Esophagus (tissue), 2 donors: Measurements from ENCODE around the gene XRCC1. TPM values are rescaled to one million over a fixed set of nuclear protein-coding genes. Genes with fewer than 3 reads are reported as not detected.
"Not testable (repeated sequence)": the region's sequence is repeated elsewhere in the genome, so short reads cannot be mapped to it uniquely, and the experiment has no call there.

ENCODE experiments used
- H3K27ac ChIP-seq, 2 donors: one replicate each; pipeline ENCODE4 v1.5.1; 2013; ENCODE audit warnings: low read depth in 2 of 2, mild to moderate bottlenecking in 2 of 2, inconsistent platforms in 1 of 2, low read length in 1 of 2, moderate library complexity in 1 of 2
- H3K27me3 ChIP-seq, 2 donors: one replicate each; pipeline ENCODE4 v1.6.1; 2013; ENCODE audit warnings: low read length in 2 of 2, control low read depth in 1 of 2, mild to moderate bottlenecking in 1 of 2; ENCODE audit not compliant: insufficient read depth in 2 of 2, control insufficient read depth in 1 of 2
- H3K36me3 ChIP-seq, 2 donors: one replicate each; pipeline ENCODE4 v1.6.1; 2013; ENCODE audit warnings: low read length in 1 of 2; ENCODE audit not compliant: control insufficient read depth in 2 of 2, insufficient read depth in 2 of 2
- H3K4me1 ChIP-seq, 2 donors: one replicate each; pipeline ENCODE4 v1.6.1; 2013; ENCODE audit warnings: low read length in 1 of 2; ENCODE audit not compliant: control insufficient read depth in 2 of 2, insufficient read depth in 2 of 2
- H3K4me3 ChIP-seq, 2 donors: one replicate each; pipeline ENCODE4 v1.5.1; 2013; ENCODE audit warnings: low read length in 2 of 2, mild to moderate bottlenecking in 2 of 2, low read depth in 1 of 2, moderate library complexity in 1 of 2
- H3K9me3 ChIP-seq, 2 donors: one replicate each; pipeline ENCODE4 v1.6.1; 2013; ENCODE audit warnings: mild to moderate bottlenecking in 2 of 2, low read depth in 1 of 2, low read length in 1 of 2, moderate library complexity in 1 of 2; ENCODE audit not compliant: control insufficient read depth in 2 of 2, insufficient read depth in 1 of 2
- WGBS, 2 donors: extraction: QIAGEN DNeasy Blood & Tissue Kit; methylation state at CpG; one replicate each; pipeline ENCODE4 v1.1.7; 2013; 5-methylcytosine and 5-hydroxymethylcytosine counted together
- polyA plus RNA-seq, 2 donors: library from polyadenylated mRNA; stranded (reverse); fragments of 200-250 nt; gene quantifications; one replicate each; pipeline ENCODE4 v1.2.3, GENCODE V29; 2013
- donor health status: healthy with polysubstance abuse.
- donor health status: Bipolar disorder and iron deficiency.

XRCC1 gene
- polyA plus RNA-seq, 2 donors = 13.7 to 14.4 TPM

GRCh38 chr19:43551399-43552197 is 23.7 kb downstream of the XRCC1 start:
- no peaks in the 10 kb centered on the region for H3K4me1 ChIP-seq
- no peak overlapping the region for H3K4me3 ChIP-seq
- 91 to 92% methylated on average over 22 to 23 of the region's 23 CpGs for WGBS, 2 donors
- no peaks in the 10 kb centered on the region for H3K9me3 ChIP-seq
- H3K27me3 ChIP-seq = no peaks in the 10 kb centered on the region
- no peak overlapping the region for H3K27ac ChIP-seq
- H3K36me3 ChIP-seq = peaks cover 0 to 31% of the 10 kb centered on the region in 2 donors

- H3K36me3 ChIP-seq = peaks cover 0 to 34% of the 10 kb centered on the region in 2 donors
- H3K4me3 ChIP-seq = no peak overlapping the region
- no peaks in the 10 kb centered on the region for H3K27me3 ChIP-seq
- no peak overlapping the region for H3K27ac ChIP-seq
- no peaks in the 10 kb centered on the region for H3K4me1 ChIP-seq
- H3K9me3 ChIP-seq = no peaks in the 10 kb centered on the region
- 72 to 79% methylated on average over 2 of the region's 2 CpGs for WGBS, 2 donors
These were observed 26.6 kb downstream of the XRCC1 start for GRCh38 chr19:43548706-43549105.

- not testable (repeated sequence) for H3K4me1 ChIP-seq, H3K27me3 ChIP-seq, H3K4me3 ChIP-seq, H3K27ac ChIP-seq, H3K9me3 ChIP-seq
- 84 to 87% methylated on average over 7 to 20 of the region's 24 CpGs for WGBS, 2 donors
- peaks cover 1 to 42% of the 10 kb centered on the region in 2 donors for H3K36me3 ChIP-seq
These were observed 27.4 kb downstream of the XRCC1 start for GRCh38 chr19:43547926-43548325.

GRCh38 chr19:43546581-43546980 is 28.7 kb downstream of the XRCC1 start:
- Histone ChIP-seq H3K36me3 (peaks cover 4 to 37% of the 10 kb centered on the region in 2 donors), H3K4me1 (no peaks in the 10 kb centered on the region), H3K27me3 (no peaks in the 10 kb centered on the region), H3K9me3 (no peaks in the 10 kb centered on the region), H3K27ac (no peak overlapping the region), H3K4me3 (no peak overlapping the region)
- 99 to 100% methylated on average over 2 to 3 of the region's 3 CpGs for WGBS, 2 donors

- Histone ChIP-seq H3K27ac (no peak overlapping the region), H3K36me3 (peaks cover 4 to 32% of the 10 kb centered on the region in 2 donors), H3K27me3 (no peaks in the 10 kb centered on the region), H3K9me3 (no peaks in the 10 kb centered on the region), H3K4me1 (no peaks in the 10 kb centered on the region), H3K4me3 (no peak overlapping the region)
- 71 to 83% methylated on average over 2 of the region's 2 CpGs for WGBS, 2 donors
These were observed 29.3 kb downstream of the XRCC1 start for GRCh38 chr19:43545981-43546380.

- Histone ChIP-seq H3K36me3 (peaks cover 4 to 28% of the 10 kb centered on the region in 2 donors), H3K27ac (no peak overlapping the region), H3K4me3 (no peak overlapping the region), H3K9me3 (no peaks in the 10 kb centered on the region), H3K27me3 (no peaks in the 10 kb centered on the region), H3K4me1 (no peaks in the 10 kb centered on the region)
- WGBS, 2 donors = 85 to 88% methylated on average over 5 of the region's 5 CpGs
These were observed 30.1 kb downstream of the XRCC1 start for GRCh38 chr19:43545276-43545675.

- WGBS, 2 donors = 95 to 99% methylated on average over 9 of the region's 9 CpGs
- Histone ChIP-seq H3K4me1 (no peaks in the 10 kb centered on the region), H3K4me3 (no peak overlapping the region), H3K9me3 (no peaks in the 10 kb centered on the region), H3K36me3 (peaks cover 4 to 27% of the 10 kb centered on the region in 2 donors), H3K27me3 (no peaks in the 10 kb centered on the region), H3K27ac (no peak overlapping the region)
These were observed 31.2 kb downstream of the XRCC1 start for GRCh38 chr19:43544077-43544476.

- H3K27ac ChIP-seq = no peak overlapping the region
- 93 to 96% methylated on average over 5 of the region's 5 CpGs for WGBS, 2 donors
- no peak overlapping the region for H3K4me3 ChIP-seq
- no peaks in the 10 kb centered on the region for H3K9me3 ChIP-seq
- peaks cover 4 to 27% of the 10 kb centered on the region in 2 donors for H3K36me3 ChIP-seq
- H3K27me3 ChIP-seq = no peaks in the 10 kb centered on the region
- H3K4me1 ChIP-seq = no peaks in the 10 kb centered on the region
These were observed 33.2 kb downstream of the XRCC1 start for GRCh38 chr19:43541920-43542650.

- H3K4me1 ChIP-seq = no peaks in the 10 kb centered on the region
- H3K36me3 ChIP-seq = peaks cover 4 to 19% of the 10 kb centered on the region in 2 donors
- no peak overlapping the region for H3K4me3 ChIP-seq
- WGBS, 2 donors = 93 to 99% methylated on average over 3 of the region's 3 CpGs
- no peaks in the 10 kb centered on the region for H3K9me3 ChIP-seq
- H3K27me3 ChIP-seq = no peaks in the 10 kb centered on the region
- no peak overlapping the region for H3K27ac ChIP-seq
These were observed 34.9 kb downstream of the XRCC1 start for GRCh38 chr19:43540381-43540780.
